ENCODE results near the gene CAMK4. TPM values are rescaled to one million over a fixed set of nuclear protein-coding genes. Genes with fewer than 3 reads are reported as not detected.

CAMK4 gene
- total and polyA plus RNA-seq, 9 donors = 0.36 to 5.0 (median 1.4) TPM

GRCh38 chr5:111511831-111512374 is 287.7 kb downstream of the CAMK4 start:
- TF ChIP-seq POLR2A (IDR thresholded peaks at IDR 0.05) (no peak), CTCF (IDR thresholded peaks at IDR 0.05) (no peak), EP300 (IDR thresholded peaks at IDR 0.05) (no peak)
- Histone ChIP-seq H3K36me3 (no peaks in the 10 kb centered on the region), H3K27ac (peak overlapping the region; percentile 43 to 59), H3K27me3 (no peaks in the 10 kb centered on the region), H3K4me1 (ENCODE audit: insufficient read depth) (no peaks in the 10 kb centered on the region), H3K9me3 (no peaks in the 10 kb centered on the region), H3K4me3 (peak overlapping the region; percentile 82)
- intact Hi-C loops (cut with DNase I) = no loop called here
- peak in 1 of 5 donors; percentile 50 for DNase-seq
- 1% methylated on average over 29 to 32 of the region's 32 CpGs for WGBS, 3 donors

GRCh38 chr5:111512375-111513130 is 288.4 kb downstream of the CAMK4 start, which contains the start of gene STARD4:
Gene STARD4, minus strand, starts transcription at chr5:111512535. Its CDS starts 5,102 bp downstream, at chr5:111507433.
- H3K9me3 ChIP-seq = no peaks in the 10 kb centered on the region
- H3K27me3 ChIP-seq = no peaks in the 10 kb centered on the region
- intact Hi-C loops (cut with DNase I) = no loop called here
- no peaks in the 10 kb centered on the region for H3K4me1 ChIP-seq (ENCODE audit: insufficient read depth)
- peak within 1 kb of the TSS; percentile 43 to 59 for H3K27ac ChIP-seq
- 0 to 1% (median 0%) methylated on average over 40 to 41 of the region's 41 CpGs for whole genome bisulfite sequencing, 3 donors
- TF ChIP-seq POLR2A (IDR thresholded peaks at IDR 0.05) (peak; percentile 52), EP300 (IDR thresholded peaks at IDR 0.05) (peak; percentile 38), CTCF (IDR thresholded peaks at IDR 0.05) (no peak)
- H3K36me3 ChIP-seq = no peaks in the 10 kb centered on the region
- peak; percentile 83 to 93 (median 92) for DNase-seq
- peak within 1 kb of the TSS; percentile 82 for H3K4me3 ChIP-seq

- no peaks in the 10 kb centered on the region for H3K4me1 ChIP-seq (ENCODE audit: insufficient read depth)
- H3K27me3 ChIP-seq = no peaks in the 10 kb centered on the region
- H3K4me3 ChIP-seq = peak overlapping the region; percentile 82
- H3K36me3 ChIP-seq = no peaks in the 10 kb centered on the region
- no peak for DNase-seq
- intact Hi-C loops (cut with DNase I) = no loop called here
- no peak for TF ChIP-seq CTCF (IDR thresholded peaks at IDR 0.05)
- no peak for TF ChIP-seq EP300 (IDR thresholded peaks at IDR 0.05)
- no peak for TF ChIP-seq POLR2A (IDR thresholded peaks at IDR 0.05)
- no peaks in the 10 kb centered on the region for H3K9me3 ChIP-seq
- 10 to 13% (median 12%) methylated on average over 6 of the region's 6 CpGs for WGBS, 3 donors
- no peak overlapping the region for H3K27ac ChIP-seq
These were observed 288.9 kb downstream of the CAMK4 start for GRCh38 chr5:111513131-111513520.

GRCh38 chr5:111514087-111514486 is 289.9 kb downstream of the CAMK4 start:
- Histone ChIP-seq H3K27me3 (no peaks in the 10 kb centered on the region), H3K4me1 (ENCODE audit: insufficient read depth) (no peaks in the 10 kb centered on the region), H3K9me3 (no peaks in the 10 kb centered on the region), H3K36me3 (no peaks in the 10 kb centered on the region), H3K4me3 (no peak overlapping the region), H3K27ac (no peak overlapping the region)
- TF ChIP-seq POLR2A (IDR thresholded peaks at IDR 0.05) (no peak), EP300 (IDR thresholded peaks at IDR 0.05) (no peak), CTCF (IDR thresholded peaks at IDR 0.05) (no peak)
- 73 to 83% (median 79%) methylated on average over 3 of the region's 3 CpGs for WGBS, 3 donors
- intact Hi-C loops (cut with DNase I) = no loop called here
- DNase-seq = no peak
